Activated CD8-positive, alpha-beta memory T cell treated with anti-CD3 and anti-CD28 coated beads for 1 hour (primary cell): ENCODE measurements around the gene ZFYVE28.
"Not testable (repeated sequence)": the region's sequence is repeated elsewhere in the genome, so short reads cannot be mapped to it uniquely, and the experiment has no call there.

Experiments
- DNase-seq, 2 donors: peaks; one replicate each; pipeline ENCODE4 v3.0.0-alpha.2; 2020; ENCODE audit warnings: low read depth in 1 of 2; ENCODE audit errors: extremely low read depth in 1 of 2

Gene ZFYVE28

GRCh38 chr4:2446656-2447564, 28.5 kb upstream of the ZFYVE28 start:
- no peak for DNase-seq

- DNase-seq, result no peak
These were observed 27.1 kb upstream of the ZFYVE28 start for GRCh38 chr4:2445571-2445970.

GRCh38 chr4:2445130-2445529, 26.7 kb upstream of the ZFYVE28 start:
- DNase-seq, result no peak

- DNase-seq, result no peak
These were observed 25.7 kb upstream of the ZFYVE28 start for GRCh38 chr4:2443956-2444740.

GRCh38 chr4:2443061-2443730, 24.8 kb upstream of the ZFYVE28 start:
- DNase-seq, result no peak

GRCh38 chr4:2442175-2442993, 23.9 kb upstream of the ZFYVE28 start:
- no peak for DNase-seq

- peak; percentile 48 to 51 for DNase-seq
These were observed 23.1 kb upstream of the ZFYVE28 start for GRCh38 chr4:2441393-2442174.

- DNase-seq, result no peak
These were observed 20.6 kb upstream of the ZFYVE28 start for GRCh38 chr4:2438822-2439718.

GRCh38 chr4:2437475-2438215, 19.2 kb upstream of the ZFYVE28 start:
- DNase-seq, result no peak

- DNase-seq, result no peak
These were observed 18.5 kb upstream of the ZFYVE28 start for GRCh38 chr4:2436761-2437474.

GRCh38 chr4:2436301-2436700, 17.9 kb upstream of the ZFYVE28 start:
- no peak for DNase-seq

GRCh38 chr4:2434420-2434819, 16.0 kb upstream of the ZFYVE28 start:
- DNase-seq, result no peak

- no peak for DNase-seq
These were observed 15.3 kb upstream of the ZFYVE28 start for GRCh38 chr4:2433609-2434350.

- DNase-seq, result no peak
These were observed 14.6 kb upstream of the ZFYVE28 start for GRCh38 chr4:2432991-2433530.

GRCh38 chr4:2432004-2432403, 13.6 kb upstream of the ZFYVE28 start:
- no peak for DNase-seq

- not testable (repeated sequence) for DNase-seq
These were observed 11.7 kb upstream of the ZFYVE28 start for GRCh38 chr4:2429945-2430757.
